Activated T-helper 1 cell treated with anti-CD3 and anti-CD28 coated beads, Interleukin-2, amount 50 U/mL, for 16 hours (primary cell): Measurements from ENCODE around the gene RND1.
"Not testable (repeated sequence)": the region's sequence is repeated elsewhere in the genome, so short reads cannot be mapped to it uniquely, and the experiment has no call there.

Experiments used
- DNase-seq, 2 donors: peaks; one replicate each; pipeline ENCODE4 v3.0.0-alpha.2; 2020; ENCODE audit warnings: low read depth in 1 of 2, low spot score in 1 of 2

The RND1 gene

DNA sequence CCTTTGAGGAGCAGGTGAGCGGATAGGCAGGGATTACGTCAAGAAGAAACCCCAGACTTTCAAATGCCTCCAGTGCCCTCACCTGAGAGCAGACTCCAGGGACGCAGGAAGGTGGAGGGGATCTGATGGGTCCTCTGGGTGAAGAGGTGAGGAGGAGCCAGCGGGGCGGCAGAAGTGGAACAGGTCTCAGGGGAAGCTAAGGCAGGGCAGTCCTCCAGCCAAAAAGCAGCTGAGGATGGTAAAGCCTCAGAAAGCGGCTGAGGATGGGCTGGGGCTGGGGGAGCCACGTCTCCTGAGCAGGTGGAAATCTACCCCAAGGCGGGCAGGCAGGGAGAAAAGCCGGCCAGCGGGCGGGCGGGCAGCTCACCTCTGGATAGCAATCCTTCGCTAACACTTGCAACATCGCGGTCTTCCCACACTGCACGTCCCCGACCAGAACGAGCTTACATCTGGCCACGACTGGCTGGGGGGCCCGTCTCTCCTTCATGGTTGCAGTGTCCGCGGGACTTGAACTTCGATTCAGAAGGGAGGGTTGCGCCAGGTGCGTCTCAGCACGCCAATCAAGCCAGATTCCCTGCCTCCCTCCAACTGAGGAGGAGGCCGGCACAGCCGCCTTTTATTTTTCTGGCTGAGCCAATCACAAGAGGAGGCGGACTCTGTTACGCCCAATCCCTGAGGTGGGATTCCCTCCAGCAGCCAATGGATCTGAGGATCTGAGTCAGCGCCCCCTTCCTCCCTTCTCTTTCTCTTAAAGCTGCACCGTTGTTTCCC lies at the start of gene RND1:
Gene RND1, minus strand, starts transcription at position 590 of the 771 bp plus-strand sequence. Its CDS starts 103 bp downstream, at position 487.
- peak; percentile 60 to 76 for DNase-seq

DNA sequence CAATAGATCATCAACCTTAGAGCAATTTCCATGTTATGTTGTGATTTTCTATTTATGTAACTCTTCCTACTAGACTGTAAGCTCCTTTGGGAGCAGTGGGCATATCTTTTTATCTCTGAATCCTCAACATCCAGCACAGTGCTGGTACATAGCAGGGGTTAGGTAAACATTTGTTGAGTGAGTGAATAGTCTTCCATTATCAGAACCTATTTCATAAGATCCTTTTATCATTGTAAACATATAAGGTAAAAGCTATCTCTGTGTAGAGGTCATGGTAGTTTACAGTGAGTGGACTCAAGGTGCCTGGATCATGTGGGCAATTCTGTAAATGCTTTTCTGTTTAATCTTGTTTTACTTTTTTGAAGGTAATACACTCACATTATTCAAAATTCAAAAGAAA lies 44.5 kb upstream of the RND1 start:
- no peak for DNase-seq

DNA sequence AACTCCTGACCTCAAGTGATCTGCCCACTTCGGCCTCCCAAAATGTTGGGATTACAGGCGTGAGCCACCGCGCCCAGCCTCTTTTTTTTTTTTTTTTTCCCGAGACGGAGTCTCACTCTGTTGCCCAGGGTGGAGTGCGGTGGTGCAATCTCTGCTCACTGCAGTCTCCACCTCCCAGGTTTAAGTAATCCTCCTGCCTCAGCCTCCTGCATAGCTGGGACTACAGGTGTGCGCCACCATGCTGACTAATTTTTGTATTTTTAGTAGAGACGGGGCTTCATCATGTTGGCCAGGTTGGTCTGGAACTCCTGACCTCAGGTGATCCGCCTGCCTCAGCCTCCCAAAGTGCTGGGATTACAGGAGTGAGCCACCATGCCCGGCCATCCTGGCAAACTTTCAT lies 44.0 kb upstream of the RND1 start:
- DNase-seq = not testable (repeated sequence)

DNA sequence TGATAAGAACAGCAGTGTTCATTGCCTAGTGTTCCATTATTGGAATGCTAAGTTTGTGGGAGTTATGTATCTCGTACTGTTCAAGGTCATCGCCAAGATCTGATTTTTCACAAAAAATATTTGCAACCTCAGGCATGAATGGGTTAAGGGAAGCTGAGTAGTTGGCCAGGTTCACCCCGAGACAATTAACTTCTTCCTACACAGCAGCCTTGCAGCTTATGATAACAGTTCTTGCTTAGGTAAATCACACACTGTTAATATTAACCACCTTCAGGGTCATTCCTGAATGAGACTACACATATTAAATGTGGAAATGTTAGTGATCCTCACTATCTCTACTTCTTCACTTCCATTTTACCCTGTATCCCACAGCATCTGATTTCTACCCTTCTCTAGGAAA lies 41.6 kb upstream of the RND1 start:
- DNase-seq = no peak

DNA sequence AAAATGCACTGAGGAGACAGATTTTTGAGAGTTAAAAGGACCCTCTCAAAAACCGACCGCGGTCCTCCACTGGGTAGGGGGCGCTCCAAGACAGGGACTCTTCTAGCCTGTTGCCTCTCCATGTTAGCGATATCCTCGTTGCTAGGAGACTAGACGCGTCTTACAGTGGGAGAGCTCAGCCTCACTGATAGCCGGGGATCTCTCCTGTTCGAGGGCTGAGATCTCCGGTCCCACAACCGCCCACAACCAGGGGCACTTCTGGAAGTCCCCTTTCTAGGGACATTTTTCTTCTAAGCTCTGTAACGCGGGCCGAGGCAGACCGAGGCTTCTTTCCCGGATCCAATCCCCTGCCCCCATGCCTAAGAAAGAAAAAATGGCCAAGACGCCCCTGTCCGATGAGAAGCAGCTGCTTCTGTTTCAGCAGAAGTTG lies 38.3 kb upstream of the RND1 start:
- DNase-seq = peak; percentile 69

DNA sequence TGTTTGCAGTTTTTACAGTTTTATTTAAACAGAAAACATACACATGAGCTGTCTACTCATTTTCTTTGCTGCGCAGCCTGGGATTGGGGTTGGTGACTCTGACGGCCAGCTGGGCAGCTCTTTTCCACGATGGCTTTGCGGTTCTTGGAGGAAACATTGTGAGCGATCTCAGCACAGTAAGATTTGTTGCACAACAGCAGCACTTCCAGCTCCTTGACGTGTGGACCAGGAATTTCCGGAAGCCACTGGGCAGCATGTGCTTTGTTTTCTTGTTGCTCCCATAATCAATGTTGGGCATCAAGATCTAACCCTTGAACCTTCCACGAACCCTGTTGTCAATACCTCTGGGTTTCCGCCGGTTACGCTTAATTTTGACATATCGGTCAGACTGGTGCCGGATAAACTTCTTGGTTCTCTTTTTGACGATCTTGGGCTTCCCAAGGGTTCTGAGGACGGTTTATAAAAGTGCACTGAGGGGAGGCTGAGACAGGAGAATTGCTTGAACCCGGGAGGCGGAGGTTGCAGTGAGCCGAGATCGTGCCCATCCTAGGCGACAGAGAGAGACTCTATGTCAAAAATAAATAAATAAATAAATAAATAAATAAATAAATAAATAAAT lies 37.8 kb upstream of the RND1 start:
- no peak for DNase-seq

DNA sequence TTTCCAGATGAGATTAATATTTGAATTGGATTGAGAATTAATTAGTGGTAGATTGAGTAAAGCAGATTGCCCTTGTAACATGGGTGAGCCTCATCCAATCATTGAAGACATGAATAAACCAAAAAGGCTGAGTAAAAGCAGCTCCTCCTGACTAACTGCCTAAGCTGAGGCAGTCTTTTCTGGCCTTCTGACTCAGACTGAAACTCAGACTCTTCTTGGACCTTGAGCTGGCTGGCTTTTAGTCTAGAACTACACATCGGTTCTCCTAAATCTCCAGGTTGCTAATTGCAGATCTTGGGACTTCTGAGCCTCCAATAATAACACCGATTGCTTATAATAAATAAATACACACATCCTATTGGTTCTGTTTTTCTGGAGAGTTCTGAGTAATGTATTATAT lies 35.6 kb upstream of the RND1 start:
- no peak for DNase-seq

DNA sequence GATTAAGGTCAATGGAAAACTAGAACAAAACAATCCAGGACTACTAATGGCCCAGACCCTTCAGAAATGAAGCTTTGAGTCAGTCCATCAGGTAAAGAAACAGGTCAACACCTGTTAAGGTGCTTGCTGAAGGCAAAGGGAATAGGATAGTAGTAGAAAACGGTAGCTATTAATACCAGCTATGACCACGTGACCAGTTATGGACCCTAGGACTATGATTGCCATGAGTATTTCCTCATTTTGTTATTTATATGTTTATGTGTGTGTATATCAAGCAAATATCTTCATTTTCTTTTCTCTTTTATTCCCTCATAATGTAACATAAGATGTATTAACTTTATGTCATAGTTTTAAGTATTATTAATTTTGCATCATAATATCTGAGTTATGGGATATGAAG lies 34.0 kb upstream of the RND1 start:
- DNase-seq = no peak

DNA sequence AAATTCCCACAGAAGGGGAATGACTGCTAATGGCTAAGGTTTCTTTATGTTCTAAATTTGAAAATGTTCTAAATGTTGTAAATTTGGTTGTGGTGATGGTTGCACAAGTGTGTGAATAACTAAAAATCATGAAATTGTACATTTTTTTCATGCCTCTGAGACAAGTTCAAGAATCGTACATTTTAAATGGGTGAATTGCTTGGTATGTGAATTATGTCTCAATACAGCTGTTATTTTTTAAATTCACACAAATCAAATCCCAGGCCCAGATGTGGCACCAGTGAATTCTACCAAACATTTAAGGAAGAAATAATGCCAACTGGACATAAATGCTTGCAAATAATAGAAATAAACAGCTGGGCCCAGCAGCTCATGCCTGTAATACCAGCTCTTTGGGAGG lies 28.6 kb upstream of the RND1 start:
- DNase-seq = no peak

DNA sequence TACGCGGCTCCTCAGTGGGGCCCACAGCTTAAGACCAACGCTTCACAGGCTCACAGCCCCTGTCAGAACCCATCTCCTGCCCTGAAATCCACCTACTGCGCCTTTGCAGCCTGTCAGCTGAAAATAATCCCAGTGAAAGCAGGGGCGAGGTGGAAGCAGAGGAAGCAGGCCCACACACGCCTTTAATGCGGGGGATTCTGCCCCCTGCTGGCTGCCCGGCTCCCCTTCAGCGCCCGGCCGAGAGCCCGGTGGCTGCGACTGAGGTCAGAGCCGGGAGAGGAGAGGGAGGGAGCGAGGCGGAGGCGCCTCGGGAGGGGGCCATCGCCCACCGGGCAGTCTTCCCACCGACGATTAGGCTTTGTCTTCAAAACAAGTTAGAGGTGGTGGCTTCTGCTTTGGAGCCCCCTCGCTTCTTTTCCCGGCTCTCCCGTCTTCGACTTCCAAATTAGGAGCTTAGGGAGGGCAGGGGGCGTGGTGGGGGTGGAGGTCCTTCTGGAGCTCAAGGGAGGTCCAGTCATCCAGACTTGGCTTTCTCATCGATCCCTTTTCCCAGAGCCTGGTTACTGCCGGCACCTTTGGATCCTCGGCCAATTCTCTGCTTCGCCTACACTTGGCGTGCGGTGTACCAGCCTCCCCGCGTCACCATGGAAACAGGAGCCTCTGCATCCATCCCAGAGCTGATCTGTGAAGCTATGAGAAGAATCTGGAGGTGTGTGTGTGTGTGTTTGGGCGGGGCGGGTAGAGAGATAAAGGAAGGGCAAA lies 25.2 kb upstream of the RND1 start:
- peak; percentile 47 to 54 for DNase-seq

DNA sequence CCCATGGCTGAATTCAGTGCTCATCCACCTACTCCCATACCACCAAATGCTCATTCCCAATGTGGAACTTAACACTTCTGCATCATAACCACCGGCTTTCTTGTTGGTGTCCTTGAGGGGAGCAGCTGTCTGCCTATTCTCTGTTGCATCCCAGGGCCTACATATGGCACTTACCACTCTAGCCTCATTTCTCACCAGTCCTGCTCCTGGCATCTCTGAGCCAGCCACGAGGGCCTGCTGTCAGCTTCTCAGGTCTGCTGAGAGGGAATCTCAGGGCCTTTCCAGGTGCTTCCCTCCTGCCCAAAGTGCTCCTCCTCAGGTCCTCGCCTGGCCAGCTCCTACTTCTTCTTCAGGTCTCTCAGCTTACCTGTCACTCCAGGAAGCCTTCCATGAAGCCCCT lies 24.0 kb upstream of the RND1 start:
- no peak for DNase-seq

DNA sequence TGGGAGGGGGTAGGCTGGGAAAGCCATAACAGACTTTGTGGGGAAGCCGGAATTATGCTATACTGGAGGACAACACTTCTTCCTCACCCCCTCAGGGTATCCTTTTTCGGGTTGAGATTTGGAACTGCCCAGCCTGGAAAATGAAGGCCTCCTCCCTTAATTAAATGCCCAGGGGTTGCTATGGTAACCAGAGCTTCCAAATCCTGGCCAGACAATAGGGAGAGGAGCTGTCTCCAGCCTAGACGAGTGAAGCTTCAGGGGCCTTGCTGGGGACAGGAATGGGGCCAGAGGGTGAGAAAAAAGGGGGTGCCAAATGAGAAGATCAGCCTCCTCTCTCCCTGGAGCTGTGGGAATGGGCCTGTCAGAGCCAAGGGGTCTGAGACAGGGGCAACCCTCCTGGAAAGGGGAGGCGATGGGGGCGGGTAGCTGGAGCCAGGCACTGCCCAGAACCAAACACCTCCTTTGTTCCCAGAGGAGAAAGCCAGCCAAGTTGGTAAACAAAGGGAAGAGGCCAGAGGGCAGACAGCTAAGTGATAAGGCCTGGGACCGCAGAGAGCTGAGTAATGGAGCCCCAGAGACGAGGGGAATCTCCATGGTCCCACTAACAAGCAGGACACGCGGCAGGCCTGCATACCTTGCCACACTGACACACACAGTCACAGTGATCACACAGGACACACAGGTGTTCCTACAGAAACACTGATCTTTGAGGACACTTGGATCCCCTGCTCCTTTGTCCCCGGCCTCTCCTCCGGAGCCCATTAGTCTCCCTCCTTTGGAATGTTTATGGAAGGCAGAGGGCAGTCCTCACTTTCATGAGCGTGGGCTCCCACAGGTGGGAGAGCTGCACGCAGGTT lies 17.9 kb upstream of the RND1 start:
- no peak for DNase-seq

DNA sequence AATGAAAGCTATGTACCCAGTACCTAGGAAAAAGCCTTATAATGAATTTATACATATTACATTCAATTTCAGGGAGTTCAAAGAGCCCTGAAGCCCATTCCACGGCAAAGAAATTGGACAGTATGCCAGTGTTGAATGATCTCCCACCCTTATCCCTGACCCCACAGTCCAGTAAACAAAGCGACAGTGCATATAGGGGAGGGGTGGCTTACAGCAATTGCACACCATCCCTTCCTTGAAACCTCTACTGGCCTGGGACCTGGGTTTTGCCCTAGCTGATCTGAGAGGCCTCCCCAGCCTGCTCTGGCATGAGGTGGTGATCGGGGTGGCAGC lies 17.3 kb upstream of the RND1 start:
- no peak for DNase-seq

DNA sequence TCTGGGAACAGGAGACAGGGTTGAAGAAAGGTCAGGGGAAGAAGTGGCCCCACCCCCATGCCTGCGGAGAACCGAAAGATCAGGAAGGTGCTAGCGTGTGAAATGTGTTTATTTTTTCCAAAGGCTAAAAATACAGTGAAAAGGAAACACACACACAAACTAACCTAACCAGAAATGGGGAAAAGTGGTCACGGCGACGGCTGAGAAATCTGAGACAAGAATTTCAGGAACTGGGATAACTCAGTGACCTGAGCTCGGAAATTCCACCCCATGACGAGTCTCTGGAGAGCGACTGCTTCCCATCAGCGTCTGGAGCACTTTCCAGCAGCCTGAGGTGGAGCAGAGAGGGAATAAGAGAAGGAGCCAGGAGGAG lies 16.6 kb upstream of the RND1 start:
- no peak for DNase-seq

DNA sequence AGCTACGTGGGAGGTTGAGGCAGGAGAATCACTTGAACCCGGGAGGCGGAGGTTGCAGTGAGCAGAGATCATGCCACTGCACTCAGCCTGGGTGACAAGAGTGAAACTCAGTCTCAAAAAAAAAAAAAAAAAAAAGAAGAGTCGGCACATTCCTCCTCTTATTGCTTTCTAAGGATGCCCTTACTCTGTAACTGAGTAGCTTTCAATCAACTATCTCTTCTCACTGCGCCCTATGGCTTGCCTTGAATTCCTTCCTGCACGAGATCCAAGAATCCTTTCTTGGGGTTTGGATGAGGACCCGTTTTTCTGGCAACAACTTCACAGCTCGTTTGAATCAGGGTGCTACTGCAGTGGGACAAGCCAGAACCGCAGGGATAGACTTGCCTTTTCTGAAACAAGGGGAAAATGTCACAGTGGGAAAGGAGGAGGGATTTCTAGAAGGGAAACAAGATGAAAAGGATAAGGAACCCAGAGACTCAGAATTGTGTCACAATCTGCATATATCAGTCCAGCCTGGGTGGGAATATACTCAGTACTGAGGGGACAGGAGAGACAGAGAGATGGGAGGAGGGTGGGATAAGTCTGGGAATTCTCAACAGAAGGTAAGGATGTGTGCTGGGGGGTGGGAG lies 16.1 kb upstream of the RND1 start:
- DNase-seq = no peak

DNA sequence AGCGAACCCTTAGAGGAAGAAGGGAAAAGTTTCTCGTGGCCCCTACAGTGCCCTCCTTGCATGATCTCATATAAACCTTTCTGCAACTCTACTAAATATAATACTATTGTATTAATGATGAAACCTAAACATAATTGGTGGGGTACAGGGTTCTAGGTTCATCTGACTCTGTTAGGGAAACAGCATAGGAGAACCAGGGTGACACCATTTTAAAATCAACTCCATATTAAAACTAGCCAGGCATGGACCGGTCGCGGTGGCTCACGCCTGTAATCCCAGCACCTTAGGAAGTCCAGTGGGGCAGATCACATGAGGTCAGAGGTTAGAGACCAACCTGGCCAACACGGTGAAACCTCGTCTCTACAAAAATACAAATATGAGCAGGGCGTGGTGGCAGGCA lies 15.0 kb upstream of the RND1 start:
- DNase-seq = no peak

DNA sequence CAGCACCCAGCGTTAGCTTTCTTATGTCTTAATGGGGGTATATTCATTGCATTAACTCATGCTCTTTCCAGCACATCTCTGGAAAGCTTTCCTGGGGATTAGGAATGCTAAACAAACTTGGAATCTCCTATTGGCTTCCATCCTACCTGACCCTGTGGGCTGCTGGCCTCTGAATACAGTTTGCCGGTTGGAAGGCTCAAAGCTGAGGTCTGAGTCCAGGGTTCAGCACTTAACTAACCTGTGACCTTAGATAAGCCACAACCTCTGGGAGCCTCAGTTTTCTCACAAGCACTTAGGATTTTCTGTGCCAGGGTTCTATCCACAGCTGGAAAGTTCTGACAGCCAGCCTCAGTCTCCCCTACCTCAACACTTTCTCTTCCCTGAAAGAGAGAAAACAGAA lies 12.9 kb upstream of the RND1 start:
- DNase-seq = no peak

DNA sequence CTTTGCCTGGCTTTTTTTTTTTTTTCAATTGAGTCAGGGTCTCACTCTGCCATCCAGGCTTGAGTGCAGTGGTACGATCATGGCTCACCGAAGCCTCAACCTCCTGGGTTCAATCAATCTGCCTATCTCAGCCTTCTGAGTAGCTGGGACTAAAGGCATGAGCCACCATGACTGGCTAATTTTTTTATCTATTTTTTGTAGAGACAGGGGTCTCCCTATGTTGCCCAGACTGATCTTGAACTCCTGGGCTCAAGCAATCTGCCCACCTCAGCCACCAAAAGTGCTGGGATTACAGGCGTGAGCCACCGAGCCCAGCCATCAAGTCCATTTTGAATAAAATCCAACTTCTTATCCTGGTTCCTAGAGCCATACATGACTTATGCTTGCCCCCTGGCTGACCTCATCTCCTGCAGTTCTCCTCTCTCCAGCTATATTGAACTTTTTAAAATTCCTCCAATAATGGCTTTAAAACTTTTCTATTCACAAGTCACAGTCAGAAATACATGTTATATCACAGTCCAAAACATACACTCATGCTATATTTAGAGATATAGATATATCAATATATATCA lies 10.4 kb upstream of the RND1 start:
- DNase-seq = no peak

DNA sequence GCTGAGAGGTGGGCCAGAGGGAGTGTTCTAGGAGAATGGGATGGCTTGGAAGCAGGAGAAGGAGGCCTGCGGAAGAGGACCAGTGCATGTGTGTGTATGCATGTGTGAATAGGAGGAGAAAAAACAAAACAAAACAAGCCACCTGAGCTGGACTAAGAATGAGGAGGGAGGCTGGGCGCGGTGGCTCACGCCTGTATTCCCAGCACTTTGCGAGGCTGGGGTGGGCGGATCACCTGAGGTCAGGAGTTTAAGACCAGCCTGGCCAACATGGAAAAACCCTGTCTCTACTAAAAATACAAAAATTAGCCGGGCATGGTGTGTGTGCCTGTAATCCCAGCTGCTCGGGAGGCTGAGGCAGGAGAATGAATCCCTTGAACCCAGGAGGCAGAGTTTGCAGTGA lies 7.9 kb upstream of the RND1 start:
- DNase-seq = not testable (repeated sequence)

DNA sequence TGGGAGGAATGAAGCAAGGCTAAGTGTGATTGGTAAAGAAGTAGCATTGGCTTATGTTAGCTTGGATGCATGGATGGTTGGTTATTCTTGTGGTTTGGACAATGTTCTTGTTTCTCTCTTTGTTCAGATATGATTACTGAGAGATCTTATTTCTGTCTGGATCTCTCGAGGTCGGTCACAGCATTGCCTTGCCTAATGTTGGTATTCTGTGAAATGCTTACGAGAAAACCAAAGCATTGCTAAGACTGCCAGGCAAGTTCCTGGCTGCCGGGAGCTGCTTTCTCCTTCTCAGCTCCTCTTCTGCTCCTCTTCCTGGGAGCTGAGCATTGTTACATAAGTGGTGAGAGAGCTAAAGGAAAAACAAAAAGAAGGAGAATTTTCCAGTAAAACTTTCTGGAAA lies 7.4 kb upstream of the RND1 start:
- DNase-seq = no peak

DNA sequence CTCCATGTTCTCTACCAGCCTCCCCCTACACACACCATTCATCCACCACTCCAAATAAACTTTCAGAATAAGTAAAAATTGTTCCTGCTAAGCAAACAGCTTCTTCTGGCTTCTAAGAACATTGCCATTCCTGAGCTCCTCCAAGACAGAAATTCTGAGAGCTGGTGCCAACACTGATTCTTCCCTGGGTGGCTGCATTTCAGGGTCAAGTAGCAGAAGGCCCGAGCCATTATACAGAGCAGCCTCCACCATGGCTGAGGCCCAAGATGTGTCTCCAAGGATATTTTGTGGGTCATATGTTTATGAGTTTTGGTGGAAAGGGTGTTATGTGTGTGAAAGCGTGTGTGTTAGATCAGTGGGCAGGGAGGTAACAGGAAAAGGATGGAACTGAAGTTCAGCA lies 3.5 kb upstream of the RND1 start:
- no peak for DNase-seq
